Measurements from ENCODE around the gene ATE1.
"Not testable (repeated sequence)": the region's sequence is repeated elsewhere in the genome, so short reads cannot be mapped to it uniquely, and the experiment has no call there.

Gene ATE1

GRCh38 chr10:121736315-121737130 lies 191.3 kb downstream of the ATE1 start:
- DNase-seq (ENCODE audit: low read depth): no peak

- DNase-seq (ENCODE audit: low read depth): no peak
These were observed 192.6 kb downstream of the ATE1 start for GRCh38 chr10:121735263-121735662.

- DNase-seq (ENCODE audit: low read depth): no peak
These were observed 193.2 kb downstream of the ATE1 start for GRCh38 chr10:121734589-121735045.

GRCh38 chr10:121732656-121733445 lies 195.0 kb downstream of the ATE1 start:
- DNase-seq (ENCODE audit: low read depth): no peak

GRCh38 chr10:121732172-121732571 lies 195.7 kb downstream of the ATE1 start:
- DNase-seq (ENCODE audit: low read depth): no peak

GRCh38 chr10:121724282-121724681 lies 203.5 kb downstream of the ATE1 start:
- no peak for DNase-seq (ENCODE audit: low read depth)

- DNase-seq (ENCODE audit: low read depth): no peak
These were observed 205.2 kb downstream of the ATE1 start for GRCh38 chr10:121722665-121723064.

GRCh38 chr10:121721257-121721656 lies 206.6 kb downstream of the ATE1 start:
- DNase-seq (ENCODE audit: low read depth): no peak

GRCh38 chr10:121715969-121716368 lies 211.9 kb downstream of the ATE1 start:
- DNase-seq (ENCODE audit: low read depth): no peak

- DNase-seq (ENCODE audit: low read depth): no peak
These were observed 212.8 kb downstream of the ATE1 start for GRCh38 chr10:121715076-121715475.

GRCh38 chr10:121713486-121713885 lies 214.3 kb downstream of the ATE1 start:
- no peak for DNase-seq (ENCODE audit: low read depth)

- DNase-seq (ENCODE audit: low read depth): no peak
These were observed 216.9 kb downstream of the ATE1 start for GRCh38 chr10:121710971-121711370.

- no peak for DNase-seq (ENCODE audit: low read depth)
These were observed 217.6 kb downstream of the ATE1 start for GRCh38 chr10:121710207-121710606.

GRCh38 chr10:121709675-121710073 lies 218.2 kb downstream of the ATE1 start:
- DNase-seq (ENCODE audit: low read depth): no peak

GRCh38 chr10:121708728-121709674 lies 218.8 kb downstream of the ATE1 start:
- DNase-seq (ENCODE audit: low read depth): no peak

GRCh38 chr10:121702351-121703320 lies 225.2 kb downstream of the ATE1 start:
- DNase-seq (ENCODE audit: low read depth): no peak

GRCh38 chr10:121700416-121700815 lies 227.4 kb downstream of the ATE1 start:
- no peak for DNase-seq (ENCODE audit: low read depth)

- DNase-seq (ENCODE audit: low read depth): not testable (repeated sequence)
These were observed 228.1 kb downstream of the ATE1 start for GRCh38 chr10:121699703-121700102.

- no peak for DNase-seq (ENCODE audit: low read depth)
These were observed 228.9 kb downstream of the ATE1 start for GRCh38 chr10:121698902-121699301.

- no peak for DNase-seq (ENCODE audit: low read depth)
These were observed 229.5 kb downstream of the ATE1 start for GRCh38 chr10:121698336-121698735.

GRCh38 chr10:121696854-121697253 lies 231.0 kb downstream of the ATE1 start:
- no peak for DNase-seq (ENCODE audit: low read depth)

All from HS-5 (cell line).